Caki2 (cell line): Measurements from ENCODE around the gene SELL. TPM values are rescaled to one million over a fixed set of nuclear protein-coding genes. Genes with fewer than 3 reads are reported as not detected.
"Not testable (repeated sequence)": the region's sequence is repeated elsewhere in the genome, so short reads cannot be mapped to it uniquely, and the experiment has no call there.

ENCODE experiments used
- DNase-seq: peaks from one replicate; pipeline ENCODE4 v3.0.0-alpha.2; 2015; ENCODE audit warnings: low read depth
- in situ Hi-C: cut with HindIII; loops from 2 replicates; pipeline ENCODE4 v1.10.0; 2016; ENCODE audit warnings: low sequenced_read_pairs, low pct_unique_long_range_greater_than_20kb, mixed read lengths
- total RNA-seq: library from RNA; depleted of rRNA; stranded (reverse); fragments of >200 nt; shearing (Covaris generic); gene quantifications from 2 replicates; pipeline ENCODE4 v1.2.3, GENCODE V29; 2014; ENCODE audit warnings: low replicate concordance; rRNA removed

The SELL gene
- not detected in 2 replicates for total RNA-seq

- in situ Hi-C loops, result no loop called here
- DNase-seq, result peak; percentile 41
Measured at GRCh38 chr1:169711469-169712308, at the start of gene SELL. Gene SELL, minus strand, starts transcription at chr1:169711620. Its CDS starts 122 bp downstream, at chr1:169711498.

GRCh38 chr1:169759038-169759437, 47.6 kb upstream of the SELL start:
- in situ Hi-C loops, result no loop called here
- no peak for DNase-seq

GRCh38 chr1:169753549-169753948, 42.1 kb upstream of the SELL start:
- in situ Hi-C loops, result no loop called here
- no peak for DNase-seq

- in situ Hi-C loops, result no loop called here
- DNase-seq, result no peak
Measured at GRCh38 chr1:169750041-169750440, 38.6 kb upstream of the SELL start.

- no peak for DNase-seq
- in situ Hi-C loops, result no loop called here
Measured at GRCh38 chr1:169746550-169746949, 35.1 kb upstream of the SELL start.

GRCh38 chr1:169745015-169745861, 33.8 kb upstream of the SELL start:
- in situ Hi-C loops, result no loop called here
- no peak for DNase-seq

- in situ Hi-C loops, result no loop called here
- DNase-seq, result no peak
Measured at GRCh38 chr1:169741666-169742394, 30.4 kb upstream of the SELL start.

GRCh38 chr1:169739980-169740379, 28.6 kb upstream of the SELL start:
- DNase-seq, result no peak
- in situ Hi-C loops, result no loop called here

- in situ Hi-C loops, result no loop called here
- DNase-seq, result no peak
Measured at GRCh38 chr1:169733924-169734323, 22.5 kb upstream of the SELL start, which contains the start of gene SELE. Gene SELE, minus strand, starts transcription at chr1:169734079. Its CDS starts 467 bp downstream, at chr1:169733612.

GRCh38 chr1:169731446-169731845, 20.0 kb upstream of the SELL start:
- in situ Hi-C loops, result no loop called here
- DNase-seq, result no peak

- in situ Hi-C loops, result no loop called here
- no peak for DNase-seq
Measured at GRCh38 chr1:169729991-169730390, 18.6 kb upstream of the SELL start.

GRCh38 chr1:169727307-169727706, 15.9 kb upstream of the SELL start:
- DNase-seq, result no peak
- in situ Hi-C loops, result no loop called here

GRCh38 chr1:169726851-169727250, 15.4 kb upstream of the SELL start:
- in situ Hi-C loops, result no loop called here
- no peak for DNase-seq

GRCh38 chr1:169725930-169726329, 14.5 kb upstream of the SELL start:
- DNase-seq, result no peak
- in situ Hi-C loops, result no loop called here

- in situ Hi-C loops, result no loop called here
- no peak for DNase-seq
Measured at GRCh38 chr1:169724168-169724567, 12.7 kb upstream of the SELL start.

- in situ Hi-C loops, result no loop called here
Measured at GRCh38 chr1:169723763-169724162, 12.3 kb upstream of the SELL start.

GRCh38 chr1:169722779-169723178, 11.4 kb upstream of the SELL start:
- in situ Hi-C loops, result no loop called here
- no peak for DNase-seq

More at GRCh38 chr1:169723763-169724162, 12.3 kb upstream of the SELL start:
- no peak for DNase-seq

GRCh38 chr1:169715100-169715499, 3.7 kb upstream of the SELL start:
- in situ Hi-C loops, DNase-seq: not testable (repeated sequence)
